Testis (tissue), 2 donors: ENCODE data around the gene WDR93.

Experiments
- CTCF ChIP-seq, 3 experiments: fragments of 450-650 bp in 2 of 3; fragments of 200-600 bp in 1 of 3; sonication (generic) in 1 of 3; IDR thresholded peaks; one replicate each; pipeline ENCODE4 v1.5.1; 2016 to 2019; ENCODE audit warnings: antibody characterized with exemption in 3 of 3, mild to moderate bottlenecking in 2 of 3, moderate library complexity in 1 of 3
- POLR2A ChIP-seq: fragments of 450-650 bp; IDR thresholded peaks from one replicate; pipeline ENCODE4 v1.6.1; 2017; ENCODE audit warnings: antibody characterized with exemption, mild to moderate bottlenecking, moderate library complexity

GRCh38 chr15:89777073-89777751, 86.6 kb downstream of the WDR93 start:
- TF ChIP-seq CTCF (IDR thresholded peaks at IDR 0.05) (no peak), POLR2A (no peak)
